ENCODE results near the gene PPP1R37.

The PPP1R37 gene

GRCh38 chr19:45076851-45077730 is 15.9 kb upstream of the PPP1R37 start:
- Histone ChIP-seq H3K36me3 (ENCODE audit: insufficient read depth, low read length) (peaks cover 3% of the 10 kb centered on the region), H3K9me3 (ENCODE audit: control insufficient read depth, insufficient read depth, low read length) (no peaks in the 10 kb centered on the region), H3K9ac (ENCODE audit: low read depth, low read length) (peak overlapping the region; percentile 75), H3K4me1 (ENCODE audit: insufficient read depth, low read length) (peaks cover 25% of the 10 kb centered on the region)

GRCh38 chr19:45078390-45079062 is 14.5 kb upstream of the PPP1R37 start:
- Histone ChIP-seq H3K9ac (ENCODE audit: low read depth, low read length) (peak overlapping the region; percentile 96), H3K9me3 (ENCODE audit: control insufficient read depth, insufficient read depth, low read length) (no peaks in the 10 kb centered on the region), H3K36me3 (ENCODE audit: insufficient read depth, low read length) (peaks cover 3% of the 10 kb centered on the region), H3K4me1 (ENCODE audit: insufficient read depth, low read length) (peaks cover 25% of the 10 kb centered on the region)

- no peaks in the 10 kb centered on the region for H3K9me3 ChIP-seq (ENCODE audit: control insufficient read depth, insufficient read depth, low read length)
- peaks cover 3% of the 10 kb centered on the region for H3K36me3 ChIP-seq (ENCODE audit: insufficient read depth, low read length)
- H3K4me1 ChIP-seq (ENCODE audit: insufficient read depth, low read length): peaks cover 23% of the 10 kb centered on the region
- H3K9ac ChIP-seq (ENCODE audit: low read depth, low read length): peak within 1 kb of the TSS; percentile 96
Observed at GRCh38 chr19:45079063-45079910, 13.7 kb upstream of the PPP1R37 start, which contains the start of gene GEMIN7. Gene GEMIN7, plus strand, starts transcription at chr19:45079260. Its CDS starts 10,855 bp downstream, at chr19:45090115.

GRCh38 chr19:45079911-45080370 is 13.0 kb upstream of the PPP1R37 start:
- Histone ChIP-seq H3K36me3 (ENCODE audit: insufficient read depth, low read length) (peaks cover 3% of the 10 kb centered on the region), H3K9ac (ENCODE audit: low read depth, low read length) (peak overlapping the region; percentile 96), H3K4me1 (ENCODE audit: insufficient read depth, low read length) (peaks cover 19% of the 10 kb centered on the region), H3K9me3 (ENCODE audit: control insufficient read depth, insufficient read depth, low read length) (no peaks in the 10 kb centered on the region)

DNA sequence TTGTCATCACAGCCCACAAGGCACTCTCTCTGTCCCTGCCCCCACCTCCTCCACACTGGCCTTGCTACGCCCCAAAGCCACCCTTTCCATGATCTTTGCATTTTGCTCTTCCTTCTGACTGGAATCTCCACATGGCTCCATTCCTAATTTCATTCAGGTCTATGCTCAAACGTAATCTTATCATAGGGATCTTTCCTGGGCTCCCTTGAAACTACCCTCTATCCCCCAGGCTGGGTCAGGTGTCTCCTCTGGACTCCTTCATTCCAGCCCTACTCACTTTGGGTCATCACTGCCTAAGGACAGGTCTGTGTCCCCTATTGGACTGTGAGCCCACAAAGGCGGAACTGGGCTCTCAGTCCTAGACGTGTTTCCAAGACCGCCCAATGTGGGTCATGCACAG is 10.8 kb upstream of the PPP1R37 start:
- no peaks in the 10 kb centered on the region for H3K9me3 ChIP-seq (ENCODE audit: control insufficient read depth, insufficient read depth, low read length)
- peaks cover 8% of the 10 kb centered on the region for H3K36me3 ChIP-seq (ENCODE audit: insufficient read depth, low read length)

DNA sequence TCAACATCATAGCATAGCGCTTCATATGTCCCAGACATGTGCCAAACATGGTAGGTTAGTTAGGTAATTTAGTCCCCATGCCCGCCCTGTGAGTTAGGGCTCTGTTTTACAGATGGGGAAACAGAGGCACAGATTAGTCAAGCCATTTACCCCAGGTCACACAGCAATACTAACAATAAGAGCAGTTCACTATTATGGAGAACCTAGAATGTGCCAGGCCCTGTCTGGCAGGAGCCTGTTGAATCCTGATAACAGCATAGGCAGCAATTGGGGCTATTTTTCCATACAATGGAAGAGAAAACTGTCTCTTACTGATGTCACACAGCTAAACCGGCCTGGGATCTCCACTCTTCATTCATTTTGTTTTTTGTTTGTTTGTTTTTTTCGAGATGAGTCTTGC is 6.5 kb upstream of the PPP1R37 start:
- no peaks in the 10 kb centered on the region for H3K4me1 ChIP-seq (ENCODE audit: insufficient read depth, low read length)
- H3K9me3 ChIP-seq (ENCODE audit: control insufficient read depth, insufficient read depth, low read length): no peaks in the 10 kb centered on the region
- peaks cover 17% of the 10 kb centered on the region for H3K36me3 ChIP-seq (ENCODE audit: insufficient read depth, low read length)
- H3K9ac ChIP-seq (ENCODE audit: low read depth, low read length): no peak overlapping the region

More for the DNA sequence above, 10.8 kb upstream of the PPP1R37 start:
- Histone ChIP-seq H3K9ac (ENCODE audit: low read depth, low read length) (no peak overlapping the region), H3K4me1 (ENCODE audit: insufficient read depth, low read length) (peaks cover 12% of the 10 kb centered on the region)

DNA sequence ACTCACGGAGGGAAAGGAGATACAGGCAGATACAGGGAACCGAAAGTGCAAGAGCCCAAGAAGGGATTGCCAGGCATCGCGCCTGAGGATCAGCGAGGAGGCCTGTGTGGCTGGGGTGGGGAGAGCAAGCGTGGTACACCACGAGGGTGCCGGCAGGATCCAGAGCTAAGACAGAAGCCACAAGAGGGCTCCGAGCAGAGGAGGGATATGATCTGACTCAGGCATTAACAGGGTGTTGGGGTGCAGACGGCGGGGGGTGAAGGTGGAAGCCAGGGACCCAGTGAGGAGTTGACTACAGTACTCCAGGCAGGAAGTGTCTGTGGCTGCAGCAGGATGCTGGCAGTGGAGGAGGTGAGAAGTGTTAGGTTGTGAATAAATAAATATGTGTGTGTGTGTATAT is 5.4 kb upstream of the PPP1R37 start:
- no peaks in the 10 kb centered on the region for H3K9me3 ChIP-seq (ENCODE audit: control insufficient read depth, insufficient read depth, low read length)
- H3K36me3 ChIP-seq (ENCODE audit: insufficient read depth, low read length): peaks cover 14% of the 10 kb centered on the region
- H3K9ac ChIP-seq (ENCODE audit: low read depth, low read length): no peak overlapping the region
- H3K4me1 ChIP-seq (ENCODE audit: insufficient read depth, low read length): no peaks in the 10 kb centered on the region

GRCh38 chr19:45090034-45090433 is 2.9 kb upstream of the PPP1R37 start:
- H3K36me3 ChIP-seq (ENCODE audit: insufficient read depth, low read length): peaks cover 14% of the 10 kb centered on the region

GRCh38 chr19:45090606-45091005 is 2.4 kb upstream of the PPP1R37 start:
- no peaks in the 10 kb centered on the region for H3K9me3 ChIP-seq (ENCODE audit: control insufficient read depth, insufficient read depth, low read length)
- H3K36me3 ChIP-seq (ENCODE audit: insufficient read depth, low read length): peaks cover 14% of the 10 kb centered on the region
- H3K4me1 ChIP-seq (ENCODE audit: insufficient read depth, low read length): no peaks in the 10 kb centered on the region
- peak overlapping the region; percentile 40; the same call in 1 of the 2 replicates for H3K9ac ChIP-seq (ENCODE audit: low read depth, low read length)

More at GRCh38 chr19:45090034-45090433, 2.9 kb upstream of the PPP1R37 start:
- Histone ChIP-seq H3K4me1 (ENCODE audit: insufficient read depth, low read length) (no peaks in the 10 kb centered on the region), H3K9me3 (ENCODE audit: control insufficient read depth, insufficient read depth, low read length) (no peaks in the 10 kb centered on the region), H3K9ac (ENCODE audit: low read depth, low read length) (no peak overlapping the region)

GRCh38 chr19:45091031-45091923 is 1.7 kb upstream of the PPP1R37 start:
- Histone ChIP-seq H3K9ac (ENCODE audit: low read depth, low read length) (peak overlapping the region; percentile 75), H3K4me1 (ENCODE audit: insufficient read depth, low read length) (no peaks in the 10 kb centered on the region), H3K9me3 (ENCODE audit: control insufficient read depth, insufficient read depth, low read length) (no peaks in the 10 kb centered on the region), H3K36me3 (ENCODE audit: insufficient read depth, low read length) (peaks cover 13% of the 10 kb centered on the region)

GRCh38 chr19:45094137-45094536 is 1.2 kb downstream of the PPP1R37 start:
- Histone ChIP-seq H3K36me3 (ENCODE audit: insufficient read depth, low read length) (no peaks in the 10 kb centered on the region), H3K9me3 (ENCODE audit: control insufficient read depth, insufficient read depth, low read length) (no peaks in the 10 kb centered on the region), H3K9ac (ENCODE audit: low read depth, low read length) (peak overlapping the region; percentile 75), H3K4me1 (ENCODE audit: insufficient read depth, low read length) (peaks cover 21% of the 10 kb centered on the region)

DNA sequence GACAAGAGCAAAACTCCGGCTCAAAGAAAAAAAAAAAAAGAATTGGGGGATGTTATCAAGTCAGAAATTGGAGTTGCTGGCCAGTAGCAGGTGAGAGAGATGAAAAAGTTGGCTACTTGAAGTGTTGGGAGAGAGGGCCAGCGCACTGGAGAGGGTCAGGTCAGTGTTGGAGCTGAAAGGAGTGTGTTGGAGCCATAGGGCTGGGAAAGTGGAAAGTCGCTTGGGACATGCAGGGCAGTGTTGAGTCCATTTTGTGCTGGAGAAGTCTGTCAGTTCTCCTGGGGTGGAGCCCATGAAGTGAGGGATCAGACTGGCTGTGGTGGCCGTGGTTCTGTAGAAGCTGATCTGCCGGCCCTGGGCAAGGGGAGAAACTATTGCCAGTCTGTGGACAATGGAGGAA is 1.7 kb downstream of the PPP1R37 start:
- Histone ChIP-seq H3K4me1 (ENCODE audit: insufficient read depth, low read length) (peaks cover 24% of the 10 kb centered on the region), H3K9me3 (ENCODE audit: control insufficient read depth, insufficient read depth, low read length) (no peaks in the 10 kb centered on the region), H3K9ac (ENCODE audit: low read depth, low read length) (no peak overlapping the region), H3K36me3 (ENCODE audit: insufficient read depth, low read length) (no peaks in the 10 kb centered on the region)
